Stimulated activated CD8-positive, alpha-beta memory T cell treated with anti-CD3 and anti-CD28 coated beads, Interleukin-15, amount 100 ng/mL, for 24 hours (primary cell): Measurements from ENCODE around the gene CBS.
"Not testable (repeated sequence)": the region's sequence is repeated elsewhere in the genome, so short reads cannot be mapped to it uniquely, and the experiment has no call there.

Source experiments
- DNase-seq: peaks from one replicate; pipeline ENCODE4 v3.0.0-alpha.2; 2020; ENCODE audit warnings: low read depth

Gene CBS

GRCh38 chr21:43068065-43068464, 7.6 kb downstream of the CBS start:
- not testable (repeated sequence) for DNase-seq

- not testable (repeated sequence) for DNase-seq
Observed at GRCh38 chr21:43066690-43067089, 8.9 kb downstream of the CBS start.

- DNase-seq: not testable (repeated sequence)
Observed at GRCh38 chr21:43065991-43066390, 9.6 kb downstream of the CBS start.

GRCh38 chr21:43064265-43064917, 11.2 kb downstream of the CBS start:
- DNase-seq: not testable (repeated sequence)

GRCh38 chr21:43062955-43063664, 12.5 kb downstream of the CBS start:
- not testable (repeated sequence) for DNase-seq

- not testable (repeated sequence) for DNase-seq
Observed at GRCh38 chr21:43053112-43053511, 22.5 kb downstream of the CBS start.

- DNase-seq: not testable (repeated sequence)
Observed at GRCh38 chr21:43045876-43046821, 29.5 kb downstream of the CBS start.

GRCh38 chr21:43045165-43045875, 30.3 kb downstream of the CBS start:
- not testable (repeated sequence) for DNase-seq

GRCh38 chr21:43044547-43044946, 31.1 kb downstream of the CBS start:
- not testable (repeated sequence) for DNase-seq

GRCh38 chr21:43043291-43043690, 32.3 kb downstream of the CBS start:
- not testable (repeated sequence) for DNase-seq

GRCh38 chr21:43042169-43042568, 33.5 kb downstream of the CBS start:
- not testable (repeated sequence) for DNase-seq

GRCh38 chr21:43038659-43039044, 37.0 kb downstream of the CBS start:
- DNase-seq: not testable (repeated sequence)

- not testable (repeated sequence) for DNase-seq
Observed at GRCh38 chr21:43037918-43038658, 37.5 kb downstream of the CBS start.

GRCh38 chr21:43036889-43037288, 38.7 kb downstream of the CBS start:
- DNase-seq: not testable (repeated sequence)

- no peak for DNase-seq
Observed at GRCh38 chr21:43034826-43035225, 40.8 kb downstream of the CBS start.

- no peak for DNase-seq
Observed at GRCh38 chr21:43034101-43034500, 41.5 kb downstream of the CBS start.

- DNase-seq: no peak
Observed at GRCh38 chr21:43031121-43031619, 44.5 kb downstream of the CBS start.

GRCh38 chr21:43029785-43030184, 45.9 kb downstream of the CBS start:
- DNase-seq: no peak

- DNase-seq: no peak
Observed at GRCh38 chr21:43027846-43028731, 47.5 kb downstream of the CBS start.
